ENCODE measurements around the gene GPR158.

Gene GPR158

DNA sequence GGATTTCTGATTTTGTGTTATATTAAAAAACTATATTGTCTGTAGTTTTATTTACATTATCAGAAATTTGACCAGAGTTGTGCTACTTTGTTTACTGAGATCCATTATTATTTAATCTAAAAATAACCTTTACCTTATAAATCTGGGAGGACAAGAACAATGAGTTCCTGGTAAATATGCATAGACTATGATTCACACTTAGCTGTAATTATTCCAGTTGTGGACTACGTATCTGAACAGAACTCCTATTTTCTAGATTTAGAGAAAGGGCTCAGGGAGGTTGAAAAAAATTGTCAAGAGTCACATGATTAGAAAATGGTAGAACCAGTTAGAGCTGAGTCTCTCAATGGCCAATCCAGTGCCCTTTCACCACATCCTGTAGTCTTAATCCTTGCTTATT, 4.2 kb upstream of the GPR158 start:
- H3K36me3 ChIP-seq, result no peaks in the 10 kb centered on the region
- TF ChIP-seq CTCF (IDR thresholded peaks at IDR 0.05), result no peak
- peaks cover 0 to 15% (median 11%) of the 10 kb centered on the region in 4 donors for H3K4me1 ChIP-seq
- no peaks in the 10 kb centered on the region for H3K9me3 ChIP-seq
- H3K27ac ChIP-seq, result no peak overlapping the region
- peaks cover 0 to 5% of the 10 kb centered on the region in 2 donors for H3K27me3 ChIP-seq
- no peak for DNase-seq
- intact Hi-C loops (cut with DNase I; ENCODE audit: low total_unique reads), result no loop called here
- no peak overlapping the region for H3K4me3 ChIP-seq

DNA sequence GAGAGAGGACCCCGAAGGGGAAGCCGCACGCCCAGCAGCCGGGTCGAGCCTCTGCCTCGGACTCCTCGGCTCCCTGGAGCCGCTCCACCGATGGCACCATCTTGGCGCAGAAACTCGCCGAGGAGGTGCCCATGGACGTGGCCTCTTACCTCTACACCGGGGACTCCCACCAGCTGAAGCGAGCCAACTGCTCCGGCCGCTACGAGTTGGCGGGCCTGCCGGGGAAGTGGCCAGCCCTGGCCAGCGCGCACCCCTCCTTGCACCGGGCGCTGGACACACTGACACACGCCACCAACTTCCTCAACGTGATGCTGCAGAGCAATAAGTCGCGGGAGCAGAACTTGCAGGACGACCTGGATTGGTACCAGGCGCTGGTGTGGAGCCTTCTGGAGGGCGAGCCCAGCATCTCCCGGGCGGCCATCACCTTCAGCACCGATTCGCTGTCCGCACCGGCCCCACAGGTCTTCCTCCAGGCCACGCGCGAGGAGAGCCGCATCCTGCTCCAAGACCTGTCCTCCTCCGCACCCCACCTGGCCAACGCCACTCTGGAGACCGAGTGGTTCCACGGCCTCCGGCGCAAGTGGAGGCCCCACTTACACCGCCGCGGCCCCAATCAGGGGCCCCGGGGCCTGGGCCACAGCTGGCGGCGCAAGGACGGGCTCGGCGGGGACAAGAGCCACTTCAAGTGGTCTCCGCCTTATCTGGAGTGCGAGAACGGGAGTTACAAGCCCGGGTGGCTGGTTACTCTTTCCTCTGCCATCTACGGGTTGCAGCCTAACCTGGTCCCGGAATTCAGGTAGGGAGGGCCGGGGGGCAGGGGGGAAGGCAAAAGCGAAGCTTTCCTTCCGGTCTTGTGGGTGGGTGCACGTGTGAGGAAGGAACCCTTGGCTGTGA, 973 bp downstream of the GPR158 start:
- intact Hi-C loops (cut with DNase I; ENCODE audit: low total_unique reads), result no loop called here
- Histone ChIP-seq H3K36me3 (no peaks in the 10 kb centered on the region), H3K4me3 (peak overlapping the region in 1 of 2 donors; percentile 57), H3K9me3 (no peaks in the 10 kb centered on the region), H3K27me3 (peaks cover 0 to 35% of the 10 kb centered on the region in 2 donors), H3K27ac (no peak overlapping the region), H3K4me1 (peaks cover 0 to 26% (median 19%) of the 10 kb centered on the region in 4 donors)
- DNase-seq, result no peak
- TF ChIP-seq CTCF (IDR thresholded peaks at IDR 0.05), result no peak

DNA sequence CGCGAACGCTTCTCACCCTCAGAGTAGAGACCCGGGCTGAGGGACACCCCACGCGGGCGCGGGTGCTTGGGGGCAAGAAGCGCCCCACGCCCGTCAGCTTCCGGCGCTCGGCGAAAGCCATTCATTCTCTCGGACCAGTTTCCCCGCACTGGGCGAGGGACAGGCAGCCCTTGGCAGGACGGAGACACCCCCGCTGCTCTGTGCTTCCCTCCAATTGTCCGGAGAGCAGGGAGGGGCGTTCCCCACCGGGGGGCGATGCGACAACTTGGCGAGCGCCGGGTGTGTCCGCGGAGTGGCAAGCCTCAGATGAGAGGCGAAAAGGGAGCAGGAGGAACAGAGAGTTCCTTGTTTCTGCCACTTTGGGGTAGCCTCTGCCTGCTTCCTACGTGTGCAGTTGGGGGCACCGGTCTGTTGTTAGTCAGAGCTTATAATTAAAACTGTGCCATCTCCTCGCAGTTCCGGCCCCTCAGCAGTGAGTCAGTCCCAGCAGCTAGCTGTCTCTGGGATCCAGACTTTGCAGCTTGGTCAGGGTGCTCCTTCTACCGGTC, 1.7 kb downstream of the GPR158 start:
- TF ChIP-seq CTCF (IDR thresholded peaks at IDR 0.05), result no peak
- no peak overlapping the region for H3K4me3 ChIP-seq
- H3K4me1 ChIP-seq, result peaks cover 0 to 26% (median 19%) of the 10 kb centered on the region in 4 donors
- intact Hi-C loops (cut with DNase I; ENCODE audit: low total_unique reads), result no loop called here
- peaks cover 0 to 35% of the 10 kb centered on the region in 2 donors for H3K27me3 ChIP-seq
- H3K27ac ChIP-seq, result no peak overlapping the region
- H3K36me3 ChIP-seq, result no peaks in the 10 kb centered on the region
- DNase-seq, result no peak
- H3K9me3 ChIP-seq, result no peaks in the 10 kb centered on the region

- intact Hi-C loops (cut with DNase I; ENCODE audit: low total_unique reads), result no loop called here
- no peak for TF ChIP-seq CTCF (IDR thresholded peaks at IDR 0.05)
- Histone ChIP-seq H3K27ac (no peak overlapping the region), H3K4me1 (peaks cover 0 to 26% (median 19%) of the 10 kb centered on the region in 4 donors), H3K4me3 (no peak overlapping the region), H3K36me3 (no peaks in the 10 kb centered on the region), H3K27me3 (peaks cover 0 to 35% of the 10 kb centered on the region in 2 donors), H3K9me3 (no peaks in the 10 kb centered on the region)
- DNase-seq, result no peak
These were observed 2.4 kb downstream of the GPR158 start for GRCh38 chr10:25177093-25177753.

- no peak for TF ChIP-seq CTCF (IDR thresholded peaks at IDR 0.05)
- no peak overlapping the region for H3K27ac ChIP-seq
- H3K9me3 ChIP-seq, result no peaks in the 10 kb centered on the region
- intact Hi-C loops (cut with DNase I; ENCODE audit: low total_unique reads), result no loop called here
- no peak overlapping the region for H3K4me3 ChIP-seq
- no peaks in the 10 kb centered on the region for H3K36me3 ChIP-seq
- H3K27me3 ChIP-seq, result peaks cover 0 to 35% of the 10 kb centered on the region in 2 donors
- peaks cover 0 to 26% (median 19%) of the 10 kb centered on the region in 4 donors for H3K4me1 ChIP-seq
- DNase-seq, result no peak
These were observed 2.9 kb downstream of the GPR158 start for GRCh38 chr10:25177754-25178135.
